HCT116 (cell line): ENCODE measurements around the gene RAB3IP. TPM values are rescaled to one million over a fixed set of nuclear protein-coding genes. Genes with fewer than 3 reads are reported as not detected.
A peak's percentile ranks its signal among the peaks of the same experiment; 100 is the strongest.

Experiments used
- ATAC-seq: fragments of 200-7000 bp; cut with Tn5 transposase; 2 replicates; pipeline ENCODE4 v1.9.1; 2020; ENCODE audit warnings: mild to moderate bottlenecking, moderate library complexity
- BruUV-seq: library from RNA; stranded (reverse); fragments of 400-500 nt; replicated peaks from 2 replicates; lab custom pipeline; 2021; lab: Mats Ljungman, UMichigan
- CTCF ChIA-PET: fragments of 300-600 bp; sonication (Branson Sonifier 250); formaldehyde crosslinking; loops from one replicate; lab custom pipeline; 2021; ENCODE audit warnings: antibody characterized with exemption; lab: Charles Lee
- POLR2A ChIA-PET: fragments of 300-600, 350-600 bp; sonication (Branson Sonifier 250); formaldehyde crosslinking; loops from one replicate; lab custom pipeline; 2021; ENCODE audit warnings: antibody characterized with exemption; lab: Charles Lee
- RAD21 ChIA-PET, 2 experiments: fragments of 300-600 bp; sonication (Branson Sonifier 250); formaldehyde crosslinking; loops; one replicate each; lab custom pipeline; 2023; ENCODE audit warnings: low total read pairs in 2 of 2; ENCODE audit not compliant: uncharacterized antibody in 2 of 2, unreplicated experiment in 2 of 2, low non-redundant PET in 1 of 2; lab: Charles Lee
- DNase-seq: peaks from one replicate; pipeline ENCODE4 v3.0.0-alpha.2; 2010; ENCODE audit warnings: low read depth, low spot score
- H2AFZ ChIP-seq: fragments of 200-600 bp; shearing (Covaris generic), sonication (generic); 2 replicates; pipeline ENCODE4 v1.6.1; 2017; ENCODE audit warnings: low read depth, mixed run types, mixed read lengths, antibody characterized with exemption, low read length; ENCODE audit not compliant: poor library complexity, severe bottlenecking
- H3K27ac ChIP-seq: 2 replicates; pipeline ENCODE4 v1.5.1; 2012; ENCODE audit warnings: low read depth, low read length
- H3K27me3 ChIP-seq: fragments of 200-600 bp; sonication (generic); 2 replicates; pipeline ENCODE4 v1.6.1; 2016; ENCODE audit warnings: mixed run types, low read length, mixed read lengths; ENCODE audit not compliant: insufficient read depth
- H3K36me3 ChIP-seq, 2 experiments: fragments of 200-500 bp in 1 of 2; fragments of 200-600 bp in 1 of 2; sonication (Bioruptor generic) in 1 of 2; sonication (generic) in 1 of 2; 2 replicates each; pipeline versions ENCODE4 v1.5.1 to v1.6.1; 2014 to 2016; ENCODE audit warnings: low read length in 2 of 2, inconsistent platforms in 1 of 2, mixed read lengths in 1 of 2, mixed run types in 1 of 2; ENCODE audit not compliant: insufficient read depth in 2 of 2, control insufficient read depth in 1 of 2
- H3K4me1 ChIP-seq, 2 experiments: fragments of 200-600 bp in 1 of 2; sonication (generic) in 1 of 2; 2 replicates each; pipeline versions ENCODE4 v1.5.1 to v1.6.1; 2012 to 2017; ENCODE audit warnings: low read length in 2 of 2, inconsistent platforms in 1 of 2, mild to moderate bottlenecking in 1 of 2, mixed read lengths in 1 of 2, mixed run types in 1 of 2, moderate library complexity in 1 of 2; ENCODE audit not compliant: insufficient read depth in 2 of 2, control insufficient read depth in 1 of 2
- H3K4me2 ChIP-seq: fragments of 200-600 bp; sonication (generic); 2 replicates; pipeline ENCODE4 v1.6.1; 2017; ENCODE audit warnings: mixed run types, low read length, mixed read lengths
- H3K4me3 ChIP-seq, 2 experiments: fragments of 200-600 bp in 1 of 2; sonication (generic) in 1 of 2; replicated peaks in 1 of 2; 2 replicates each; pipeline ENCODE4 v1.5.1; 2011 to 2016; ENCODE audit warnings: low read length in 2 of 2, control low read depth in 1 of 2, low read depth in 1 of 2, mild to moderate bottlenecking in 1 of 2, mixed read lengths in 1 of 2, mixed run types in 1 of 2
- H3K79me2 ChIP-seq: fragments of 200-600 bp; sonication (generic); 2 replicates; pipeline ENCODE4 v1.6.1; 2017; ENCODE audit warnings: mild to moderate bottlenecking, mixed run types, low read length, moderate library complexity, mixed read lengths; ENCODE audit not compliant: insufficient read depth
- H3K9ac ChIP-seq: fragments of 200-600 bp; sonication (generic); 2 replicates; pipeline ENCODE4 v1.6.1; 2016; ENCODE audit warnings: low read length, mixed read lengths
- H3K9me2 ChIP-seq: fragments of 200-600 bp; sonication (generic), shearing (Covaris generic); 2 replicates; pipeline ENCODE4 v1.6.1; 2017; ENCODE audit warnings: mixed run types, mild to moderate bottlenecking, moderate library complexity; ENCODE audit not compliant: insufficient read depth
- H3K9me3 ChIP-seq, 2 experiments: fragments of 200-500 bp in 1 of 2; fragments of 200-600 bp in 1 of 2; sonication (Bioruptor generic) in 1 of 2; sonication (generic) in 1 of 2; 2 replicates each; pipeline ENCODE4 v1.6.1; 2014 to 2017; ENCODE audit warnings: low read length in 2 of 2, mixed read lengths in 2 of 2, inconsistent platforms in 1 of 2, low read depth in 1 of 2, mild to moderate bottlenecking in 1 of 2, mixed run types in 1 of 2, moderate library complexity in 1 of 2; ENCODE audit not compliant: control insufficient read depth in 1 of 2, insufficient read depth in 1 of 2
- H4K20me1 ChIP-seq: fragments of 200-600 bp; sonication (generic), shearing (Covaris generic); 2 replicates; pipeline ENCODE4 v1.6.1; 2017; ENCODE audit warnings: mixed run types, mild to moderate bottlenecking, moderate library complexity; ENCODE audit not compliant: insufficient read depth
- ATF3 ChIP-seq: IDR thresholded peaks from 2 replicates; pipeline ENCODE4 v1.6.1; 2012
- CBX3 ChIP-seq: IDR thresholded peaks from 2 replicates; pipeline ENCODE4 v1.6.1; 2012; ENCODE audit warnings: low read depth
- POLR2A ChIP-seq: IDR thresholded peaks from 2 replicates; pipeline ENCODE4 v1.7.0; 2011; ENCODE audit warnings: borderline replicate concordance; ENCODE audit not compliant: insufficient read depth, insufficient read length; ENCODE audit errors: extremely low read depth
- RAD21 ChIP-seq: IDR thresholded peaks from 2 replicates; pipeline ENCODE4 v1.6.1; 2012; ENCODE audit warnings: low read depth, mild to moderate bottlenecking
- SIN3A ChIP-seq: IDR thresholded peaks from 2 replicates; pipeline ENCODE4 v1.6.1; 2012; ENCODE audit warnings: low read depth
- YY1 ChIP-seq: IDR thresholded peaks from 2 replicates; pipeline ENCODE4 v1.6.1; 2011; ENCODE audit warnings: low read length, low read depth, moderate library complexity, mild to moderate bottlenecking; ENCODE audit not compliant: insufficient replicate concordance; ENCODE audit errors: extremely low read depth
- ZNF274 ChIP-seq: fragments of 200-500 bp; sonication (Bioruptor generic); IDR thresholded peaks from 2 replicates; pipeline ENCODE4 v1.6.1; 2014; ENCODE audit warnings: mild to moderate bottlenecking, low read depth, low read length, inconsistent platforms
- intact Hi-C: fragments of 100-400 bp; cut with micrococcal nuclease; formaldehyde crosslinking; loops from 2 replicates; pipeline ENCODE4 v1.10.0; 2022
- total RNA-seq: library from RNA; stranded (reverse); gene quantifications from one replicate; pipeline ENCODE4 v1.2.1, GENCODE V29; 2021; ENCODE audit not compliant: unreplicated experiment
- TF ChIP-seq, protein P1 (sequence below): IDR thresholded peaks from 2 replicates; pipeline ENCODE4 v1.6.1; 2012
- TF ChIP-seq, protein P2 (sequence below), 3 experiments: fragments of 200-600 bp in 1 of 3; sonication (generic) in 1 of 3; IDR thresholded peaks in 2 of 3; conservative IDR thresholded peaks in 1 of 3; 2 replicates each; pipeline ENCODE4 v1.5.1; 2012 to 2017; ENCODE audit warnings: low read depth in 2 of 3, low read length in 2 of 3, antibody characterized with exemption in 1 of 3, borderline replicate concordance in 1 of 3, control low read depth in 1 of 3, mild to moderate bottlenecking in 1 of 3, mixed read lengths in 1 of 3, mixed run types in 1 of 3, moderate library complexity in 1 of 3; ENCODE audit not compliant: insufficient read depth in 1 of 3
- TF ChIP-seq, protein P3 (sequence below): IDR thresholded peaks from 2 replicates; pipeline ENCODE4 v1.6.1; 2012; ENCODE audit warnings: low read depth
- TF ChIP-seq, protein P4 (sequence below): IDR thresholded peaks from 2 replicates; pipeline ENCODE4 v1.6.1; 2011; ENCODE audit warnings: mild to moderate bottlenecking, low read length, moderate library complexity; ENCODE audit not compliant: insufficient replicate concordance; ENCODE audit errors: extremely low read depth

Gene RAB3IP
- total RNA-seq, 1 experiment from 2014 or later: 31.3 TPM

GRCh38 chr12:69708649-69709048 is 30.0 kb upstream of the RAB3IP start:
- CTCF ChIA-PET: no interaction called here
- Histone ChIP-seq H3K27ac (no peak overlapping the region), H3K4me2 (no peak overlapping the region), H4K20me1 (no peaks in the 10 kb centered on the region), H3K9me3 (no peaks in the 10 kb centered on the region), H3K9me2 (no peaks in the 10 kb centered on the region), H3K79me2 (no peaks in the 10 kb centered on the region), H3K4me1 (no peaks in the 10 kb centered on the region), H3K27me3 (no peaks in the 10 kb centered on the region), H3K36me3 (no peaks in the 10 kb centered on the region), H2AFZ (no peak overlapping the region), H3K9ac (no peak overlapping the region), H3K4me3 (no peak overlapping the region)
- ATAC-seq (no peak), DNase-seq (no peak)
- no TSS peak for BruUV-seq
- POLR2A ChIA-PET: no interaction called here
- intact Hi-C loops: no loop called here
- TF ChIP-seq RAD21: no peak
- no peak for TF ChIP-seq SIN3A
- TF ChIP-seq, protein P1, sequence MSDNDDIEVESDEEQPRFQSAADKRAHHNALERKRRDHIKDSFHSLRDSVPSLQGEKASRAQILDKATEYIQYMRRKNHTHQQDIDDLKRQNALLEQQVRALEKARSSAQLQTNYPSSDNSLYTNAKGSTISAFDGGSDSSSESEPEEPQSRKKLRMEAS: no peak
- TF ChIP-seq, protein P2, sequence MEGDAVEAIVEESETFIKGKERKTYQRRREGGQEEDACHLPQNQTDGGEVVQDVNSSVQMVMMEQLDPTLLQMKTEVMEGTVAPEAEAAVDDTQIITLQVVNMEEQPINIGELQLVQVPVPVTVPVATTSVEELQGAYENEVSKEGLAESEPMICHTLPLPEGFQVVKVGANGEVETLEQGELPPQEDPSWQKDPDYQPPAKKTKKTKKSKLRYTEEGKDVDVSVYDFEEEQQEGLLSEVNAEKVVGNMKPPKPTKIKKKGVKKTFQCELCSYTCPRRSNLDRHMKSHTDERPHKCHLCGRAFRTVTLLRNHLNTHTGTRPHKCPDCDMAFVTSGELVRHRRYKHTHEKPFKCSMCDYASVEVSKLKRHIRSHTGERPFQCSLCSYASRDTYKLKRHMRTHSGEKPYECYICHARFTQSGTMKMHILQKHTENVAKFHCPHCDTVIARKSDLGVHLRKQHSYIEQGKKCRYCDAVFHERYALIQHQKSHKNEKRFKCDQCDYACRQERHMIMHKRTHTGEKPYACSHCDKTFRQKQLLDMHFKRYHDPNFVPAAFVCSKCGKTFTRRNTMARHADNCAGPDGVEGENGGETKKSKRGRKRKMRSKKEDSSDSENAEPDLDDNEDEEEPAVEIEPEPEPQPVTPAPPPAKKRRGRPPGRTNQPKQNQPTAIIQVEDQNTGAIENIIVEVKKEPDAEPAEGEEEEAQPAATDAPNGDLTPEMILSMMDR (IDR thresholded peaks at IDR 0.05 in 2 of 3, conservative IDR thresholded peaks at IDR 0.05 in 1 of 3; ENCODE audit: borderline replicate concordance in 1 of 3, insufficient read depth in 1 of 3, low read depth in 2 of 3, low read length in 2 of 3): peak in 2 of 3 experiments; percentile 32 to 50; a peak in 3 of 6 replicates
- no peak for TF ChIP-seq POLR2A
- no peak for TF ChIP-seq CBX3
- TF ChIP-seq ZNF274: no peak
- no peak for TF ChIP-seq YY1
- RAD21 ChIA-PET: no interaction called here

DNA sequence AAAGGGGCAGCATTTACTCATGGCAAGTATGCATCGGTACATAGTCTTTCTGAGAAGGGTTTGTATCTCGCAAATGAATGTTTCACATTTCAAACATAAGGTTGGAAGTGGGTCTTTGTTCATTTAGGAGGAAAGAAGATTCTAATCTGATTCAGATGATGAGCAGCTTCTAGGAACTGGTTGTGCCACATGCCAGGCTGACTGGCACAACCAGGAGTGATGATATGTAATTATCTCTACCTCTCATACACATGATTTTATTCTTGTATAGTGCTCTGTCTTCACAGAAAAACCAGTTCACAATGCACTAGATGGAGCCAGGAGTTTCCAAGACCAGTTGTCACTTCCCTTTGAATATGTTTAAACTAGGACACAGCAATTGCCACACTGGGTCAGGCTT is 25.8 kb upstream of the RAB3IP start:
- no peak overlapping the region for H3K4me3 ChIP-seq
- no peak overlapping the region for H3K9ac ChIP-seq
- H3K4me1 ChIP-seq: no peaks in the 10 kb centered on the region
- ChIA-PET RAD21 (no interaction called here), POLR2A (no interaction called here), CTCF (no interaction called here)
- H3K27ac ChIP-seq: no peak overlapping the region
- no peak overlapping the region for H2AFZ ChIP-seq
- H3K9me2 ChIP-seq: no peaks in the 10 kb centered on the region
- DNase-seq (no peak), ATAC-seq (no peak)
- no TSS peak for BruUV-seq
- intact Hi-C loops: no loop called here
- H3K4me2 ChIP-seq: no peak overlapping the region
- H3K27me3 ChIP-seq: no peaks in the 10 kb centered on the region
- no peaks in the 10 kb centered on the region for H4K20me1 ChIP-seq
- H3K79me2 ChIP-seq: no peaks in the 10 kb centered on the region
- no peaks in the 10 kb centered on the region for H3K36me3 ChIP-seq
- H3K9me3 ChIP-seq: no peaks in the 10 kb centered on the region
- TF ChIP-seq, protein P3, sequence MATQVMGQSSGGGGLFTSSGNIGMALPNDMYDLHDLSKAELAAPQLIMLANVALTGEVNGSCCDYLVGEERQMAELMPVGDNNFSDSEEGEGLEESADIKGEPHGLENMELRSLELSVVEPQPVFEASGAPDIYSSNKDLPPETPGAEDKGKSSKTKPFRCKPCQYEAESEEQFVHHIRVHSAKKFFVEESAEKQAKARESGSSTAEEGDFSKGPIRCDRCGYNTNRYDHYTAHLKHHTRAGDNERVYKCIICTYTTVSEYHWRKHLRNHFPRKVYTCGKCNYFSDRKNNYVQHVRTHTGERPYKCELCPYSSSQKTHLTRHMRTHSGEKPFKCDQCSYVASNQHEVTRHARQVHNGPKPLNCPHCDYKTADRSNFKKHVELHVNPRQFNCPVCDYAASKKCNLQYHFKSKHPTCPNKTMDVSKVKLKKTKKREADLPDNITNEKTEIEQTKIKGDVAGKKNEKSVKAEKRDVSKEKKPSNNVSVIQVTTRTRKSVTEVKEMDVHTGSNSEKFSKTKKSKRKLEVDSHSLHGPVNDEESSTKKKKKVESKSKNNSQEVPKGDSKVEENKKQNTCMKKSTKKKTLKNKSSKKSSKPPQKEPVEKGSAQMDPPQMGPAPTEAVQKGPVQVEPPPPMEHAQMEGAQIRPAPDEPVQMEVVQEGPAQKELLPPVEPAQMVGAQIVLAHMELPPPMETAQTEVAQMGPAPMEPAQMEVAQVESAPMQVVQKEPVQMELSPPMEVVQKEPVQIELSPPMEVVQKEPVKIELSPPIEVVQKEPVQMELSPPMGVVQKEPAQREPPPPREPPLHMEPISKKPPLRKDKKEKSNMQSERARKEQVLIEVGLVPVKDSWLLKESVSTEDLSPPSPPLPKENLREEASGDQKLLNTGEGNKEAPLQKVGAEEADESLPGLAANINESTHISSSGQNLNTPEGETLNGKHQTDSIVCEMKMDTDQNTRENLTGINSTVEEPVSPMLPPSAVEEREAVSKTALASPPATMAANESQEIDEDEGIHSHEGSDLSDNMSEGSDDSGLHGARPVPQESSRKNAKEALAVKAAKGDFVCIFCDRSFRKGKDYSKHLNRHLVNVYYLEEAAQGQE: no peak
- TF ChIP-seq ATF3 (no peak), SIN3A (no peak), ZNF274 (no peak)
- TF ChIP-seq, protein P4, sequence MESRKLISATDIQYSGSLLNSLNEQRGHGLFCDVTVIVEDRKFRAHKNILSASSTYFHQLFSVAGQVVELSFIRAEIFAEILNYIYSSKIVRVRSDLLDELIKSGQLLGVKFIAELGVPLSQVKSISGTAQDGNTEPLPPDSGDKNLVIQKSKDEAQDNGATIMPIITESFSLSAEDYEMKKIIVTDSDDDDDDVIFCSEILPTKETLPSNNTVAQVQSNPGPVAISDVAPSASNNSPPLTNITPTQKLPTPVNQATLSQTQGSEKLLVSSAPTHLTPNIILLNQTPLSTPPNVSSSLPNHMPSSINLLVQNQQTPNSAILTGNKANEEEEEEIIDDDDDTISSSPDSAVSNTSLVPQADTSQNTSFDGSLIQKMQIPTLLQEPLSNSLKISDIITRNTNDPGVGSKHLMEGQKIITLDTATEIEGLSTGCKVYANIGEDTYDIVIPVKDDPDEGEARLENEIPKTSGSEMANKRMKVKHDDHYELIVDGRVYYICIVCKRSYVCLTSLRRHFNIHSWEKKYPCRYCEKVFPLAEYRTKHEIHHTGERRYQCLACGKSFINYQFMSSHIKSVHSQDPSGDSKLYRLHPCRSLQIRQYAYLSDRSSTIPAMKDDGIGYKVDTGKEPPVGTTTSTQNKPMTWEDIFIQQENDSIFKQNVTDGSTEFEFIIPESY: no peak
